Activated T-helper 1 cell treated with Interleukin-2 at 50 U/mL for 16 hours (primary cell): Measurements from ENCODE around the gene CCDC102B.
"Not testable (repeated sequence)": the region's sequence is repeated elsewhere in the genome, so short reads cannot be mapped to it uniquely, and the experiment has no call there.

Experiments used
- DNase-seq: peaks from one replicate; pipeline ENCODE4 v3.0.0-alpha.2; 2020; ENCODE audit warnings: low read depth

The CCDC102B gene

DNA sequence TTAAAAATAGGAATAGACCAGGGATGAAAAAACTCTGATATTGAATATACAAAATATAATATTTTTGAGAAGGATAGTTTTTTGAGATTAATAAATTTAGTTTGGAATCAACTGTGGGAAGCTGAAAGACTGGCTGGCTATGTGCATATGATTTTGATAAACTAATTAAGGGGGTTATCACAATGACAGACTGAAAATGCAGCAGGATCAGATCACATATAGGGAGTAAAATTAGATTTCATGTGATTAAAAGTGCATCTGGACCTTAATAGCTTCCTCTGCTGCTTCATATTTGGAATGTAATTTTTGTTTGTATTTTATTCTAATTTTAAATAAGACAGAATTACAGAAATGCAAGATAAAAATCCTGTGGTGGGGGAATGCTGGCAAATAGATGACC, 111.7 kb downstream of the CCDC102B start:
- DNase-seq, result no peak

DNA sequence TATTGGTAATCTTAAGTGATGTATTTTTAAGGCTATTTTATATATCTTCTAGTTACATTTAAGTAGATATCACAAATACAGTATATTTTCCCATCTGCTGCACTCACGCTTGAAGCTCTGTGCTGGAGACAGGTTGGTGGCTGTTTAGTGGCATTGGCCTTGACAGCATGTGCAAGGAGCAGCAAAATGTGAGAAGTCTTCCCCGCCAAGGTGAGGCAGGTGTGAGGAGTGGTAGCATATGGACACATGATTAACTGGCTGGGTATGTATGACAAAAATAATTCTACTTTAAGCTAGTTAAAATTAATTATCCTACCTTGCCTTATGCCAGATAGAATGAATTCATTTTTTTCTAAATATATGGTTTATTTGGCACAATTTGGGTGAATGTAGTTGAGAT, 117.2 kb downstream of the CCDC102B start:
- no peak for DNase-seq

DNA sequence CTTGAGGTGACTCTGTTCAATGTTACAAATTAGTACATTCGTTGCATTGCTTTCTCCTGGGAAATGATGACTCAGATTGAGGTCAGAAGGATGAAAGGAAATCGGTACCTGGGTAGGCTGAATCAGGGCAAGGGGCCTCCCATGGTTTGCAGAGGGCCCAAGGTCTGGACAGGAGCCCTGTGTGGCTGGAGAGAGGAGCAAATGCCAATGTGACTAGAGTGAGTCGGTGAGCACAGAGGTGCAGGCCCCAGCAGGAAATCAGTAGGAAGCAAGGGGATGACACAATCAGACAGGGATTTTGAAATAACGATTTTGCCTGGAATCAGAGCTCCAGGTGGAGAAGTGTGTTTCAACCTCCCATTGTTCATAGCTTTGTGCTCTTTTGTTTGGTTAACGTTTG, 118.9 kb downstream of the CCDC102B start:
- no peak for DNase-seq

DNA sequence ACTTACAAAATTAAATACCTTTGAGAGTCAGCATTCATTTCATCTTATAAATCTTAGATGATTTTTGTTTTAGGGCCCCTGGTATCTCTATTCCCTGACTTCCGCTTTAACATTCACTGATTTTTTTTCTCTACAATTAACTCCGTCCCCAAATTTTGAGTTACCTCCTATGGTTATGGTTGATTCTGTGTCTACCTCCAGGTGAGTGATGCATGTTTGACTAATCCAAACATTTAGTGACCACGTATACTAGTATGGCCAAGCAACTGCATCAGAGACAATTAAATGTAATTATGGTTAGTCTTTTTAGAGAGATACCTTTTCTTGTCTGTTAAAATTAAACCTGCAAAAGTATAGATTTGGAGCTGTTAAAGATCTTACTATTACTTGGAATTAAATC, 120.3 kb downstream of the CCDC102B start:
- no peak for DNase-seq

DNA sequence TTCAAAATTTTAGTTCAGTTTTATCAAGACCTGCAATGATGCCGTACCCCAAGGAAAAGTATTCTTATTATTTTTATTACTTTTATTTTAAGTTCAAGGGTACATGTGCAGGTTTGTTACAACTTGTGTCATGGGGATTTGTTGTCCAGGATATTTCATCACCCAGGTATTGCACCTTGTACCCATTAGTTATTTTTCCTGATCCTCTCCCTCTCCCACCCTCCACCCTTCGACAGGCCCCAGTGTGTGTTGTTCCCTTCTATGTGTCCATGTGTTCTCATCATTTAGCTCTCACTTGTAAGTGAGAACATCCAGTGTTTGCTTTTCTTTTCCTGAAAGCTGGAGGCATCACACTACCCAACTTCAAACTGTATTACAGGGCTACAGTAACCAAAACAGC, 122.0 kb downstream of the CCDC102B start:
- DNase-seq, result no peak

DNA sequence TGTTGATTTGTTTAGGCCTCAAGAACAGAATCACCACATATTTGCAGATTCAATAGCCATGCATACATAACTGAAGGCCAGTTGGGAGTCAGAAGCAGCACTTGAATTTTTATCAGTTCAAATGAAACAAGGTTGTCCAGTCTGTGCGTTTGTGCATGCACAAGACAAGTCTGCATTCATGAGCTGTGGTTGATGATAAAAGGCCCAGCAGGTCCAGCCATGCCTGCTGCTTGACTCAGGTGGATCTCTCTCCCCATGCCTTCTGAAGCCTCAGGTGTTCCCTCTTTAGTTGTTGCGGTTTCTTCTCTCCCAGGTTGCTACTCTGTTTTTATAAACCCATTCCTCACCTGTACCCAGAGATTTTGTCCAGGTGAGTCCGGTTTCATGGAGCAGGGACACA, 124.5 kb downstream of the CCDC102B start:
- no peak for DNase-seq

DNA sequence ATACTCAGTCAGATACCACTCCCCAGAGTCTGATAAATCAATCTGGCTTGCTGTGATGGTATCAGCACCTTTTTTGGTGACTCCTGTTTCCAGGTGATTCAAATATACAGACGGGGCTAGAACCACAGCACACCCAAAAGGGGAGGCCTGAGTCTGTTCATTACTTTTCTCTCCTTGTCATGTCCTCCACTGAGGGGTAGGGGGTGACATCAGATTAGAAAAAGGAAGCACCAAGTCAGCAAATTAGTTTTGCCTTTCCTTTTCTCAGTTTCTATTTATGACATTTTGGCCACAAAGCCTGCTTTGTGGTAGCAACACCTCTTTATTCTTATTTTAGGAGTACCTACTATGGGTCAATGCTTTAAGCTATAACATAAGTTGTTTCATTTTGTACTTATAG, 127.4 kb downstream of the CCDC102B start:
- no peak for DNase-seq

DNA sequence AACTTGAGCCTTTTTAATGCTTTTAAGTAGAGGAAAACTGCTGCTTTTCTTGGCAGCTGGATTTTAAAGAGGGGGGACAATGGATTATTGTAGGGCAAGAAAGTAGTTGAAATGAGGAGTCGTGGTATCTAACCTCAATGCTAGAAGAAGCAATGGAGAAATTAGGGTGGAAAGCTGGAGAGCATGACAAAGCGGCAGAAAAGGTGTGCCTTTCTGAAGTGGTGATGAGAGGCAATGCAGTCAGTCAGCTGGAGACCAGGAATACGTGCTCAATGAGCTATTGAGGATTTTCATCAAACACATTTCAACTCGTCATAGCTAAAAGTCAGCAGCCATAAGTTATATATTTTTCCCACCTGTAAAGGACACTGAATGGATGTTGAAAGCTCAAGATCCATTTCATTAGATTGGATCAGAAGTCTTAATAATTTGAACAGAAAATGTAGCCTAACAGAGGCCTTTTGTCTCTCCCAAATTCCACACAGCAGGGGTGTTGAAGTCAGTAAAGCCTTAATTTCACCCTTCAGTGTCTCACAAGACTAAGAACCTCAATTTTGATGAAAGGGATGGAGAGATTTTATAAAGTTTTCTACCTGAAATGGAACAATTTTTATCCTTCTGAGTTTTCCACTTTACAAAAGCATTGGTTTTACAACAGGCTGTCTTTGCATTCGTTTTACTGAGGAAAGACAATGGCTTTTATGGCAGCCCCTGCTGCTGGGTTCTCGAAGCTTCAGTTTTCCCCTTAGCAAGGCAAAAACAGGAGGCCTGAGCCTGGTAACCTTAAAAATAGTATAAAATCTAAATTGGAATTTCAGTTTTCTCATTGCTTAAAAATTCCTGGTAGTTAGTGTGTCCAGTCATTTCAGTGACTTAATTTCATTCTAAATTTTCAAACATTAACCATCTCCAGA, 131.1 kb downstream of the CCDC102B start:
- DNase-seq, result no peak

DNA sequence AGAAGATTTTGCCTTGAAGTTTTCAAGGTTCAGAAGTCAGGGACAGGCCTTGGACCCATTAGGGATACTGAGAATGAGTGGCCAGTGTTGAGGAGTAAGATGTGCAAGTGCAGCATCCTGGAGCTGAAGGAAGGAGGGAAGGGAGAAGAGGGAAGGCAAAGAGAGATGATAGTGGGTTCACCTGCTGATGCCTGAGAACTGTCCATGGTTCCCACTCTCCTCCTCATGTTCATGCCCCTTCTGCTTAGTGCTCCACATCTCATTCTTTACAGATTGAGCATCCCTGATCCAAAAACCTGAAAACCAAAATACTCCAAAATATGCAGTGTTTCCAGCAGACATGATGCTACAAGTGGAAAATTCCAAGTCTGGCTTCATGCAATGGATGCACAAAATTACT, 137.8 kb downstream of the CCDC102B start:
- no peak for DNase-seq

DNA sequence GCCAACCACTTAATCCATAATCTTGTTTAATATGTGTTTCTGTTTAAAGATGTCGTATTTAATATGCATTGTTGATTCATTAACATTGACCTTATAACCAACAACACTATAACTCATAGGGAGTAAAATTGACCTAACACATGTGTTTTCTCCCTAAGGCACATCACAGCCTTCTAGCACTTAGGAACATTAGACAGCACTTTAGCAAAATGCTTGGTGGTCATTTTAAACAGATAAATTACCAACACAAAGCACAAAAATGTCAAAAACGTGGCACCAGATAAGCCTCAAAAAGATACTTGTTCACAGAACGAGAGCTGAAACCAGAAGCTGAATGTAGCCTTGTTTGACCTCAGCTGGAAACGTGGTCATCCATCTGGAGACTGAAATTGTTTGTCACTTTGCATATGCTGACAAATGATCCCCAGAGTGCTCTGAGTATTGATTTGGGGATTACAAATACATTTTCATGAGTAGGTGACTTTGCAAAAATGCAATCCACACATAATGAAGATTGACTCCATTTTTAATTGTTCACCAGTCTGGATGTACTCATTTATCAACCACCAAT, 139.2 kb downstream of the CCDC102B start:
- DNase-seq, result no peak

DNA sequence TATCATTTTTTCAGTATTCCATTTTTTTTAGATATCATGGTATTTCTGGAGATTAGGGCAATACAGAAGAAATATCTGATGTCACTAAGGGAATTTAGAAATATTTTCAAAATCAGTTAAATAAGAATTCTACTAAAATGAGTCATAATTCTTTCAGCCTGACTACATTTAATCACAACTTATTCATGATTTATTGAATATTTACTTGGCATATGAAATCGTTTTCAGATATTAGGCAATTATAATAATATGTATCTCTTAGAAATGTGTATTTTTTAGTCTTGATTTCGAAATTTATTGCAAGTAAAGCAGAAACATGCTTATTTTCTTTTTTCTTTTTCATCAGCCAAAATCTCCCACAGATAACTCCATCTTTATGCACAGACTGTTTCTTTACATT, 142.2 kb downstream of the CCDC102B start:
- no peak for DNase-seq

DNA sequence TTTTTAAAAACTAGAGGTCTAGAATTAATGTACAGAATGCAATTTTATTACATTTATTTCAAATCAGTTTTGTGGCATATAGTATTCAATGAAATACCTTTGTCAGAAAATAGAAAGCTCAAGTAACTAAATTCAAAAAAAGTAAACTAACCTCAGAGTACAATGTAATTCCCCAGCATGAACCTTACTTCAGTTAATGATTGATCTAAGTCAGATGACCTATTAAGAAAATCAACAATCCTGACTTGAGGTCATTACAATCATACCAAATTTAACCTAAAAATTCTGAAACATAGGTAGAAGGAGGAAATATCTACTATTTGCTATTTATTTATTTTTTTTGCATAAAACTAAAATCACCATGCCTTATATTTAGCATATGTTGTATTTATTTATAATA, 142.9 kb downstream of the CCDC102B start:
- DNase-seq, result no peak

DNA sequence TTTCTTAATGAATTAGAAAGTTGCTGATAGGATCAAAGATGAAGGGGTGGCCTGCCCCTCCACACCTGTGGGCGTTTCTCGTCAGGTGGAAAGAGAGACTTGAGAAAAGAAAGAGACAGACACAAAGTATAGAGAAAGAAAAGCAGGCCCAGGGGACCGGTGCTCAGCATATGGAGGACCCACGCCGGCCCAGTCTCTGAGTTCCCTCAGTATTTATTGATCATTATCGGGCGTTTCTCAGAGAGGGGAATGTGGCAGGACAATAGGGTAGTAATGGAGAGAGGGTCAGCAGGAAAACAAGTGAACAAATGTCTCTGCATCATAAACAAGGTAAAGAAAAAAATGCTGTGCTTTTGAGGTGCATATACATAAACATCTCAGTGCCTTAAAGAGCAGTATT, 144.3 kb downstream of the CCDC102B start:
- DNase-seq, result no peak

DNA sequence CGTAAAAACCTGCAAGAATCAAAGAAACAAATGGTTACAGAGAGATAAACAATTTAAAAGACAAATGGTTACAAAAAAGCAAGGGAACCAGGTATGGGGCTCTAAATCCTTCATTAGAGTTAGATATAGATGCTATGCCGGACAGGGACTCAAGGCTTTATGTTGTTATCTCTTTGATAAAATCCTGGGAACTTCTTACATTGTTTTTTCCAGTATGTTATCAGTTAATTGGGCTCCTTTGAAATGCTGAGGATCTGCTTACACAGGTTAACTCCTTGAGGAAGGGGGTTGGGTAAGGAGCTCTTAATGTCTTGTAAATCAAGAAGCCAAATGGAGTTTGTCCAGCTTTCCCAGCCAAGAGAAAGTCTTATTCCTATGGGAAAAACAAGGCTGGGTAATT, 146.0 kb downstream of the CCDC102B start:
- DNase-seq, result not testable (repeated sequence)

DNA sequence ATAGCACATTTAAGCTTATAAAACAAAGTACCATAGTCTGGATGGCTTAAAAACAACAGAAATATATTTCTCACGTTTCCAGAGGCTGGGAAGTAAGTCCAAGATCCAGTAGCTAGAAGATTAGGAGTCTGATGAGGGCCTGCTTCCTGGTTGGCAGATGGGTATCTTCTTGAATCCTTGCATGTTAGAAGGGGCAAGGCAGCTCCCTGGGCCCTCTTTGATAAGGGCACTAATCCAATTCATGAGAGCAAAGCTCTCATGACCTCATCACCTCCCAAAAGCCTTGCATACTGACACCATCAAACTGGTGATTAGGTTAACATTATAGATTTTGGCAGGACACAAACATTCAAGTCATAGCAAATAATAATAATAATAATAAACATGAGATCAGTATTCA, 146.4 kb downstream of the CCDC102B start:
- no peak for DNase-seq

DNA sequence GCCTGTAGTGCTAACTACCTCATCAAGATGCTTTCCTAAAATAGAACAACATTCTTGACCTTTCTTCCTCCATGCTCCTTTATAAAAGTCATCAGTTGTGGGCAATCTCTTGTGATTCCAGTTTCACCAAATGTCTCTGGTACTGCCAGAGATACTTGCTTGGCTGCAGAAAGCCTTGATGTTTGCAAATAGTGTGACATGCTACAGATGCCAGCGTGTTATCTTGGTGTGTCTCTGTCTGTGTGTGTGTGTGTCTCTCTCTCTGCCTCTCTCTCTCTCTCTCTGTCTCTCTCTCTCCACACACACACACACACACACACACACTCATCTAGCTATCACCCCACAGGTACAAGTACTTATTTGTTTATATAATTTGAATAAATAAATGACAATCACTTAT, 146.9 kb downstream of the CCDC102B start:
- no peak for DNase-seq

DNA sequence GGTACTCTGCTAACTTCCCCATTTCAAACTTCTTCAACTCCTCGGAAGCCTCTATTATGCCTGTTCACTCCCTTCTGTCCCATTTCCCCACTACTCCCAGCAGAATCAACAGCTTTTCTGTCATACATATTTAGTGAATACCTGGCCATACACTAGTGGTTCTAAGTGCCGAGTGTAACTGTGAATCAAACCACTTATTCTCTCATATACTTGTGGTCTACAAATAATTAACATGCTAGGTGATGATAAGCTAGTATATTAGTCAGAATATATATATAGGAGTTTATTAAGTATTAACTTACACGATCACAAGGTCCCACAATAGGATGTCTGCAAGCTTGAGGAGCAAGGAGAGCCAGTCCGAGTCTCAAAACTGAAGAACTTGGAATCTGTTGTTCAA, 150.7 kb downstream of the CCDC102B start:
- DNase-seq, result no peak

DNA sequence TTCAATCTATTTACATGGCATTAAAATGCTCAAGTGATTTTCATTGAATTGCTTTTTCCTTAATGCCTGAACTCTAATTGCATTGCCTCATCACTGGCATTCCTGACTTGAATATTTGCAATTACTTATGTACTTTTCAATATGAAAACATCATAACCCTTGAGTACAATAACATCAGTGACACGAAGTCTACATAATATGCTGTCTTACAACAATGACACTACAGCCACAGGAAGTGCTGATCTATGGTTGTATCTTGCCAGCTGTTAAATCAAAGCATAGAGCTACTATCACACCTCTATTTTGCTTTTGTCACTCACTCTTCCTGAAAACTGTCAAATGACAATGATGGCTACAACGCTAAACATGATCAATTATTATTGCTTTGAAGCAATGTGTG, 156.9 kb downstream of the CCDC102B start:
- DNase-seq, result no peak

DNA sequence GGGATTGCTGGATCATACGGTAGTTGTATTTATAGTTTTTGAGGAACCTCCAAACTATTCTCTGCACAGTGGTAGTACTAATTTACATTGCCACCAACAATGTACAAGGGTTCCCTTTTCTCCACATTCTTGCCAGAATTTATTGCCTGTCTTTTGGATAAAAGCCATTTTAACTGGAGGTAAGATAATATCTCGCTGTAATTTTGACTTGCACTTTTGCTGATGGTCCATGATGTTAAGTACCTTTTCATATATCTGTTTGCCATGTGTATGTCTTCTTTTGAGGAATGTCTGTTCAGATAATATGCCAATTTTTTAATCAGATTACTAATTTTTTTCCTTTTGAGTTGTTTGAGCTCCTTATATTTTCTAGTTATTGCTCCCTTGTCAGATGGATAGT, 158.8 kb downstream of the CCDC102B start:
- DNase-seq, result no peak

DNA sequence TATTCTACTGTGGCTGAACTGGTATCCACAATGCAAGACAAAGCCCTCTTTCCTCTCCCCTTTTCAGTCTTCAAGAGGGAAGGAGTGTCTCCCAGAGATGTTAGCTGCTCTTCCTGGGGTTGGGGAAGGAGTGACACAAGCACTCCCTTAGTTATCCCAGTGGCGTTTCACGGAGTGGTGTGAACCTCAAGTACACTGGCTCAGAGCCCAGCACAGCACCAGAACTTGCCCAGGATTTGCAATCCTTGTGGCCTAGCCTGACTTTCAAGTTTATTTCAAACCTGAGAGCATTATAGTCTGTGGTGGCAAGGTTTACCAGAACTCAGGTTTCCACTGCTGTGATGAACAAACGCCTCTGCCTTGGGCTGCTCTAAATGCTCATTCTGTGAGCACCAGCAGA, 162.5 kb downstream of the CCDC102B start:
- no peak for DNase-seq

DNA sequence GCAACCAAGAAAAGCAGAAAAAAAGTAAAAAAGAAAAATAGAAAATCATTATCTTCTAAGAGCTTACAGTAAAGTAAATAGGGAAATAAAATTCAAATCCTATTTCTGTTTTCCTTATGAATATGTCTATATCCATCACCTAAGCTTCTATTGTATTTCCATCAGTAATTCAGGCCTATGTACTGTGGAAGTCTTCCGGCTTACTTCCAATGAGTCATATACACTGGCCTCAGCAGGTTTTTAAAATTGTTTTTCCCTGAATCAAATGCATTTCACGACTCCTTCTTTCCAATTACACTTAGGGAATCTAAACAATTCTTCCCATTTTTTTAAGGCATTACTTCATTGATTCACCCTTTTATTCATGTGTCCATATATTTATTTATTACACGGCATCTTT, 164.7 kb downstream of the CCDC102B start:
- no peak for DNase-seq

DNA sequence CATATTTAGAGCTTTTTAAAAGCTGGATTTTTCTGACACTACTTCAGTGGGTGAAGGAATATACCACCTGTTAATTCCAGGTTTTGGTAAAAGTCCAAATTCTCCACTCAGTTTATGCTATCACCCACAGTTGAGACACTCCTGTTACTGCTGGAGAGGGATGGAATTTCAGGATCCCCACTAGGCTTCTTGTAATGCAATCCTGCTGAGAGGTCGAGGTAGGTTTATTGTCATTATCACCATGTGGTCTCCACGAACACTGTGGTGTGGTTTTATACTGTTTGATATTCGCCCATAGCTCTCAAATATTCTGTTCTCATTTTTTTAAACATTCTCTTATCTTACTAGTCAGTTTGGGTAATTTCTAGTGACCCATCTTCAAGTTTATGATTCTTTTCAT, 167.9 kb downstream of the CCDC102B start:
- no peak for DNase-seq

DNA sequence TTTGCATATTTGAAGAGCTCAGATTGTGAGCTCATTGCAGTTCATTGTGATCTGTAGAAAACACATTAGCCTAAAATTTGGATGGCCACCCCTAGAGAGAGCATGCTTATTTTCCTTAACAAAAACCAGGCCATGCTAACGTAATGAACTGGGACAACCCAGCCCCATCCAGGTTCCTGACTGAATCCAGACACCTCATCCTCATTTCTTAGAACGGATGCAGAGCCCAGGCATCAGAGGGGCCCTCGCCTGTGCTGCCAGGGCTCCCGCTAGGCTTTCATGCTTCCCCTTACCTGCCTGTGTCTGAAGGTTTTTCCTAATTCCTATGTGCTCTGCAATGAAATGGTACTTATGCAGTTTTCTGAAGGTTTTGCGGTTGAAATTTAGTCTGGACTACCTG, 171.1 kb downstream of the CCDC102B start:
- DNase-seq, result no peak

DNA sequence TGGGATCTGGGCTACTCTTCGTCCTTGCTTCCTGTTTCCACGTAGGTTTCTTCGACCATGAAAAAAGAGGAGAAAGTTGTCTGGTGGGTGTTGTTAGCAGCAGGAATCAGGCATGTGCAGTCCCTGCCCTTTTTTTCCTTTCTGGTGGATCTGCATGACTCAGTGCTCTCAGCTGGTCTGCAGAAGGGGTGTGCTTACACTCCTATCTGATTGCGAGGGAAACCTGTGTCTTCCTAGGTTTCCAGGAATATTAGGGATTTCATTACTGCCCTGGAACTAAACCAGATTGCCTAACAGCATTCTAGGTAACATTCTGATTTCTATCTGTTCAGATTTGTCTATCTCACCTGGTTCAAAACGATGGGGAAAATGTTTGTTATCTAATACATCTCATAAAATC, 174.3 kb downstream of the CCDC102B start:
- DNase-seq, result no peak
